ENCODE measurements around the gene ASIC4. TPM values are rescaled to one million over a fixed set of nuclear protein-coding genes. Genes with fewer than 3 reads are reported as not detected.

Gene ASIC4
- total RNA-seq, 1 donor, result not detected

DNA sequence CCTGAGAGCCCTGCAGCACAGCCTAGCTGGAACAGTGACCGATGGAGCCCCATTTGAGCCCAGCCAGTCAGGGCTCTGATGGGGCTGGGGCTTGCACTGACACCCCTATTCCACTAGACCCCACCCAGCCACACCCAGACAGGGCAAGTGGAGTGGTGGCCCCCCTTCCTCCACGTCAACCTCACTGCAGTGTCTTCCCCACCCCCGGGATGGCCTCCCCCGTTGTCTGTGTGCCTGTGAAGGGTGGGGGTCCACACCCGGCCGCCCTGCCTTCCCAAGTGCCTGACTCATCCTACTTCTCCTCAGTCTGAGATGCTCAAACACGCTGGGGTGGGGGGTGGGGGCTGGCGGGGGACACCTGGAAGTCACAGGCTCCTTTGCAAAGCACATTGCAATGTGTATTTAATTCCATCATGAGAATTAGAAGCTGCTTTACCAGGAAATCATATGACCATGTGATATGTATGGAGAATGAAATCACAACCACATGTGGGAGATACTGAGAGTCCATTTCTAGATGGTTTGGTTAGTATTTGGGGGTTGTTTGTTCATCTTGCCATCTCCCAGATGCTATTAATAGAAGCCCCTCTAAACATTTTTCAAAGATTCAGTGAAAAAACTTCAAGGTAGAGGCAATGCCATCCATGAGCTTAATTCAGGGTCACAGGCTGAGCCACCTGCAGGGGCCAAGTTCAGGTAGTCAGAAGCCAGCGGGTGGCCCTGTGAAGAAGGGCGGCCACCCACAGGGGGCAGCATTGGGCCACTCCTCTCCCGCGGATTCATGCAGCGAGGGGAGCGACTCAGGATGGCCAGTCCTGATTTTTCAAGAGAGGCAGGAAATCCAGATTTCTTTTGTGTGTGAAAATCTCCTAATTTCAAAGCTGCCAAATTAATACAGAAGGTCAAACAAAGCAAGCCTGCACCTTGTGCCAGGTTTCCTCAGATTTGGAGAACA, 38.3 kb upstream of the ASIC4 start:
- H3K4me1 ChIP-seq (ENCODE audit: insufficient read depth, low read length), result no peaks in the 10 kb centered on the region
- no peak overlapping the region for H3K4me3 ChIP-seq (ENCODE audit: low read length)
- H3K27me3 ChIP-seq (ENCODE audit: insufficient read depth, low read length), result no peaks in the 10 kb centered on the region
- H3K9me3 ChIP-seq (ENCODE audit: low read depth, low read length), result no peaks in the 10 kb centered on the region

DNA sequence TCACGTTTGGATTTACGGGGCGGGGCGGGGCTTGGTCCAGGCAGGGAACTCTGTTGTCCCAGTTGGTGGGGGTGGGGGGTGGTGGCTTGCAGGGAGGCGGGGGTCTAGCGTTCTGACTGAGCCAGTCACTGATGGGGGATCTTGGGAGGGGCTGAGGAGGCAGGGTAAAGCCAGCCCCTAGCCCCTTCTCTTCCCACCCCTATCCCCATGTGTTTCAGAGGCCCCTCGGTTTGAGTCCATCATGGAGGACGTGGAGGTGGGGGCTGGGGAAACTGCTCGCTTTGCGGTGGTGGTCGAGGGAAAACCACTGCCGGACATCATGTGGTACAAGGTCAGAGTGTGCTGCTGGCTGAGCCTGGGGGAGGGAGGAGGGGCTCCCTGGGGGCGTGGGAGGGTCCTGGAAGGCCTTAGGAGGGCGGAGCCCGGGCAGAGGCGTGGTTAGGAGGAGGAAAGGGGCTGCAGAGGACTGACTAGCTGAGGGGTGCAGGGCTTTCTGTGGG, 37.6 kb upstream of the ASIC4 start:
- H3K9me3 ChIP-seq (ENCODE audit: low read depth, low read length), result no peaks in the 10 kb centered on the region
- no peaks in the 10 kb centered on the region for H3K4me1 ChIP-seq (ENCODE audit: insufficient read depth, low read length)
- no peak overlapping the region for H3K4me3 ChIP-seq (ENCODE audit: low read length)
- H3K27me3 ChIP-seq (ENCODE audit: insufficient read depth, low read length), result no peaks in the 10 kb centered on the region

DNA sequence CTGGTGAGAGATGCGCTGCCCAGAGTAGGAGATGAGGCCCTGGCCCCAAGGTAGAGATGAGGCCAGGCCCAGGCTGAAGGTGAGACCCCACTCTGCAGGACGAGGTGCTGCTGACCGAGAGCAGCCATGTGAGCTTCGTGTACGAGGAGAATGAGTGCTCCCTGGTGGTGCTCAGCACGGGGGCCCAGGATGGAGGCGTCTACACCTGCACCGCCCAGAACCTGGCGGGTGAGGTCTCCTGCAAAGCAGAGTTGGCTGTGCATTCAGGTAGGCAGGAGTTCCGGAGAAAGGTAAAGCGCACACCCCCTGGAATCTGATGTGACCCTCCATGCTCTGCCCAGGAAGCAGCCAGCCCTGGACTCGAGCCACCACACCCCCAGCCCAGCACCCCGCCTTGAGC, 37.1 kb upstream of the ASIC4 start:
- Histone ChIP-seq H3K27me3 (ENCODE audit: insufficient read depth, low read length) (no peaks in the 10 kb centered on the region), H3K9me3 (ENCODE audit: low read depth, low read length) (no peaks in the 10 kb centered on the region), H3K4me1 (ENCODE audit: insufficient read depth, low read length) (no peaks in the 10 kb centered on the region), H3K4me3 (ENCODE audit: low read length) (no peak overlapping the region)

DNA sequence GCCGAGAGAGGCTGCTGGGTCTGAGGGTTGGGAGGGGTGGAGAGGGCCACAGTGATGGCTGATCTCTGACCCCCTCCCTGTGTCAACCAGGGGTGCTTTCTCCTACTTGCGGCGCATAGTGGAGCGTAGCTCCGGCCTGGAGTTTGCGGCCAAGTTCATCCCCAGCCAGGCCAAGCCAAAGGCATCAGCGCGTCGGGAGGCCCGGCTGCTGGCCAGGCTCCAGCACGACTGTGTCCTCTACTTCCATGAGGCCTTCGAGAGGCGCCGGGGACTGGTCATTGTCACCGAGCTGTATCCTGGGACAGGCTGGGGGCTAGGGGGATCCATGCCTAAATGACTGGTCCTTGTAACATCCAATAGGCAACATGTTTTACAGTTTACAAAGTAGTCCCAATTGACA, 36.5 kb upstream of the ASIC4 start:
- H3K4me3 ChIP-seq (ENCODE audit: low read length), result no peak overlapping the region
- H3K4me1 ChIP-seq (ENCODE audit: insufficient read depth, low read length), result no peaks in the 10 kb centered on the region
- peaks cover 1% of the 10 kb centered on the region for H3K27me3 ChIP-seq (ENCODE audit: insufficient read depth, low read length)
- H3K9me3 ChIP-seq (ENCODE audit: low read depth, low read length), result no peaks in the 10 kb centered on the region

DNA sequence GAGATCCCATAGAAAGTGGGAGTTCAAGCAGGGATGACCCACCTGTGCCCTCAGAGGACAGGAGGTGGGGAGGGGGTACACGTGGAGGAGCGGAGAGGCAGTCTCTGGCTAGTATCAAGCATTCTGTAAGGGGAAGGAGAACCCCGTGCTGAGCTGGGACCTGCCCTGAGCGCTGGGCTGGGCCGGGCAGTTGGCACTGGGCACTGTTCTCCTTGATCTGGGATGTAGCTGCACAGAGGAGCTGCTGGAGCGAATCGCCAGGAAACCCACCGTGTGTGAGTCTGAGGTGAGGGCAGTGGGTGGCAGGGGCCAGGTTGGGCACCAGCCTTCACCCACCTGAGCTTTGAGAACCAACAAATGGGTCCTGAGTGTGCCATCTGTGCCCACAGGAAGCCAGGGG, 35.4 kb upstream of the ASIC4 start:
- Histone ChIP-seq H3K4me3 (ENCODE audit: low read length) (no peak overlapping the region), H3K9me3 (ENCODE audit: low read depth, low read length) (no peaks in the 10 kb centered on the region), H3K27me3 (ENCODE audit: insufficient read depth, low read length) (peaks cover 7% of the 10 kb centered on the region), H3K4me1 (ENCODE audit: insufficient read depth, low read length) (peaks cover under 1% of the 10 kb centered on the region)

DNA sequence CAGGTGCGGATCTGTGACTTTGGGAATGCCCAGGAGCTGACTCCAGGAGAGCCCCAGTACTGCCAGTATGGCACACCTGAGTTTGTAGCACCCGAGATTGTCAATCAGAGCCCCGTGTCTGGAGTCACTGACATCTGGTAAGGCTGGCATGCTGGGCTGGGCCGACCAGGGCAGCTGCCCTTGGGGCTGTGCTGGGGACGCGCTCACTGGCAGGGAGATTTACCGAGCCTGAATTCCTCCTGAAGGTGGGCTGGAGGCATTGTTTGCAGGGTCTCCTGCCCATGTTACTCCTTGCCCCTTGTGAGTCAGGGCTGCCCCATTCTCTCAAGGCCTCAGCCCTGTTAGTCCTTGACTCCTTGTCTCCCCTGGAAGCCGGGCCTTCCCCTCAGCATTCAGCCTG, 34.3 kb upstream of the ASIC4 start:
- Histone ChIP-seq H3K4me1 (ENCODE audit: insufficient read depth, low read length) (peaks cover 4% of the 10 kb centered on the region), H3K27me3 (ENCODE audit: insufficient read depth, low read length) (peaks cover 17% of the 10 kb centered on the region), H3K9me3 (ENCODE audit: low read depth, low read length) (no peaks in the 10 kb centered on the region), H3K4me3 (ENCODE audit: low read length) (no peak overlapping the region)

DNA sequence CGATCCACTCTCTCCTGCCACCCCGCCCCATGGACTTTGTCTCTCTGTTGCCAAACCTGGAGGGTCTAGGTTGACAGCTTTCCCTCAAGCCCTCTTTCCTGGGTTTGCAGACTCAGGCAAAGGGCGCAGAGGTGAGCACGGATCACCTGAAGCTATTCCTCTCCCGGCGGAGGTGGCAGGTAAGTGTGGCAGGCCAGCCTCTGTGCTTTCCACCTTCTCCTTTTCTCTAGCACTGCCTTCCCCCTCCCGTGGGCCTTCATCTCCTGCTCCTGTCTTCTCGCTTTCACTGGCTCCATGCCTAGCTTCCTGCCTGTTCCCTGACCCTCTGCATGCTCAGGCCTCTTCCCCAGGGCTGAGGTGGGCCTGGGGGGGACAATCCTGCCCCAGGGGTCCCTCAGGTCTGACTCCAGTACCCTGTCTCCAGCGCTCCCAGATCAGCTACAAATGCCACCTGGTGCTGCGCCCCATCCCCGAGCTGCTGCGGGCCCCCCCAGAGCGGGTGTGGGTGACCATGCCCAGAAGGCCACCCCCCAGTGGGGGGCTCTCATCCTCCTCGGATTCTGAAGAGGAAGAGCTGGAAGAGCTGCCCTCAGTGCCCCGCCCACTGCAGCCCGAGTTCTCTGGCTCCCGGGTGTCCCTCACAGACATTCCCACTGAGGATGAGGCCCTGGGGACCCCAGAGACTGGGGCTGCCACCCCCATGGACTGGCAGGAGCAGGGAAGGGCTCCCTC, 31.4 kb upstream of the ASIC4 start:
- Histone ChIP-seq H3K4me3 (ENCODE audit: low read length) (no peak overlapping the region), H3K27me3 (ENCODE audit: insufficient read depth, low read length) (peaks cover 30% of the 10 kb centered on the region), H3K9me3 (ENCODE audit: low read depth, low read length) (no peaks in the 10 kb centered on the region), H3K4me1 (ENCODE audit: insufficient read depth, low read length) (peaks cover 4% of the 10 kb centered on the region)

DNA sequence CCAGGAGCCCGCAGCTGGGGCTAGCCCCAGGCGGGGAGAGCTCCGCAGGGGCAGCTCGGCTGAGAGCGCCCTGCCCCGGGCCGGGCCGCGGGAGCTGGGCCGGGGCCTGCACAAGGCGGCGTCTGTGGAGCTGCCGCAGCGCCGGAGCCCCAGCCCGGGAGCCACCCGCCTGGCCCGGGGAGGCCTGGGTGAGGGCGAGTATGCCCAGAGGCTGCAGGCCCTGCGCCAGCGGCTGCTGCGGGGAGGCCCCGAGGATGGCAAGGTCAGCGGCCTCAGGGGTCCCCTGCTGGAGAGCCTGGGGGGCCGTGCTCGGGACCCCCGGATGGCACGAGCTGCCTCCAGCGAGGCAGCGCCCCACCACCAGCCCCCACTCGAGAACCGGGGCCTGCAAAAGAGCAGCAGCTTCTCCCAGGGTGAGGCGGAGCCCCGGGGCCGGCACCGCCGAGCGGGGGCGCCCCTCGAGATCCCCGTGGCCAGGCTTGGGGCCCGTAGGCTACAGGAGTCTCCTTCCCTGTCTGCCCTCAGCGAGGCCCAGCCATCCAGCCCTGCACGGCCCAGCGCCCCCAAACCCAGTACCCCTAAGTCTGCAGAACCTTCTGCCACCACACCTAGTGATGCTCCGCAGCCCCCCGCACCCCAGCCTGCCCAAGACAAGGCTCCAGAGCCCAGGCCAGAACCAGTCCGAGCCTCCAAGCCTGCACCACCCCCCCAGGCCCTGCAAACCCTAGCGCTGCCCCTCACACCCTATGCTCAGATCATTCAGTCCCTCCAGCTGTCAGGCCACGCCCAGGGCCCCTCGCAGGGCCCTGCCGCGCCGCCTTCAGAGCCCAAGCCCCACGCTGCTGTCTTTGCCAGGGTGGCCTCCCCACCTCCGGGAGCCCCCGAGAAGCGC, 30.6 kb upstream of the ASIC4 start:
- Histone ChIP-seq H3K9me3 (ENCODE audit: low read depth, low read length) (no peaks in the 10 kb centered on the region), H3K4me3 (ENCODE audit: low read length) (no peak overlapping the region), H3K27me3 (ENCODE audit: insufficient read depth, low read length) (peaks cover 30% of the 10 kb centered on the region), H3K4me1 (ENCODE audit: insufficient read depth, low read length) (peaks cover 4% of the 10 kb centered on the region)

DNA sequence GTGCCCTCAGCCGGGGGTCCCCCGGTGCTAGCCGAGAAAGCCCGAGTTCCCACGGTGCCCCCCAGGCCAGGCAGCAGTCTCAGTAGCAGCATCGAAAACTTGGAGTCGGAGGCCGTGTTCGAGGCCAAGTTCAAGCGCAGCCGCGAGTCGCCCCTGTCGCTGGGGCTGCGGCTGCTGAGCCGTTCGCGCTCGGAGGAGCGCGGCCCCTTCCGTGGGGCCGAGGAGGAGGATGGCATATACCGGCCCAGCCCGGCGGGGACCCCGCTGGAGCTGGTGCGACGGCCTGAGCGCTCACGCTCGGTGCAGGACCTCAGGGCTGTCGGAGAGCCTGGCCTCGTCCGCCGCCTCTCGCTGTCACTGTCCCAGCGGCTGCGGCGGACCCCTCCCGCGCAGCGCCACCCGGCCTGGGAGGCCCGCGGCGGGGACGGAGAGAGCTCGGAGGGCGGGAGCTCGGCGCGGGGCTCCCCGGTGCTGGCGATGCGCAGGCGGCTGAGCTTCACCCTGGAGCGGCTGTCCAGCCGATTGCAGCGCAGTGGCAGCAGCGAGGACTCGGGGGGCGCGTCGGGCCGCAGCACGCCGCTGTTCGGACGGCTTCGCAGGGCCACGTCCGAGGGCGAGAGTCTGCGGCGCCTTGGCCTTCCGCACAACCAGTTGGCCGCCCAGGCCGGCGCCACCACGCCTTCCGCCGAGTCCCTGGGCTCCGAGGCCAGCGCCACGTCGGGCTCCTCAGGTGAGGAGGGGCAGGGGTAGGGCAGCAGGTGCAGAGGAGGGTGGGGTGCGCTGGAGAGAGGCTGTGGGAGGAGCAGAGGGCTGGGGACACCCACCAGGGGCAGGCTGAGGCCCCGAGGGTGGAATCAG, 29.7 kb upstream of the ASIC4 start:
- peaks cover 4% of the 10 kb centered on the region for H3K4me1 ChIP-seq (ENCODE audit: insufficient read depth, low read length)
- no peak overlapping the region for H3K4me3 ChIP-seq (ENCODE audit: low read length)
- H3K27me3 ChIP-seq (ENCODE audit: insufficient read depth, low read length), result peaks cover 30% of the 10 kb centered on the region
- H3K9me3 ChIP-seq (ENCODE audit: low read depth, low read length), result no peaks in the 10 kb centered on the region

DNA sequence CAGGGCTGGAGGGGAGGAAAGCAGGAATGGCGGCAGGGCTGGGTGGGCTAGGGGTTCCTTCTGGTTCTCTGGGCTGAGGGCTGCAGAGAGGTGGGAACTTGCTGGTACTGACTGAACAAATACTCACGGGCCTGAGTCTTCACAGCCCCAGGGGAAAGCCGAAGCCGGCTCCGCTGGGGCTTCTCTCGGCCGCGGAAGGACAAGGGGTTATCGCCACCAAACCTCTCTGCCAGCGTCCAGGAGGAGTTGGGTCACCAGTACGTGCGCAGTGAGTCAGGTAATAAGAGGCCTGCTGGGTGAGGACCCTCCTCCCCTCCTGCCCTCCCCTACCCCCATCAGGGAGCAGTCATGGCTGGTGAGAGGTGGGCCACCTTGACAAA, 29.1 kb upstream of the ASIC4 start:
- H3K9me3 ChIP-seq (ENCODE audit: low read depth, low read length), result no peaks in the 10 kb centered on the region
- peaks cover 30% of the 10 kb centered on the region for H3K27me3 ChIP-seq (ENCODE audit: insufficient read depth, low read length)
- peaks cover 4% of the 10 kb centered on the region for H3K4me1 ChIP-seq (ENCODE audit: insufficient read depth, low read length)
- H3K4me3 ChIP-seq (ENCODE audit: low read length), result no peak overlapping the region

DNA sequence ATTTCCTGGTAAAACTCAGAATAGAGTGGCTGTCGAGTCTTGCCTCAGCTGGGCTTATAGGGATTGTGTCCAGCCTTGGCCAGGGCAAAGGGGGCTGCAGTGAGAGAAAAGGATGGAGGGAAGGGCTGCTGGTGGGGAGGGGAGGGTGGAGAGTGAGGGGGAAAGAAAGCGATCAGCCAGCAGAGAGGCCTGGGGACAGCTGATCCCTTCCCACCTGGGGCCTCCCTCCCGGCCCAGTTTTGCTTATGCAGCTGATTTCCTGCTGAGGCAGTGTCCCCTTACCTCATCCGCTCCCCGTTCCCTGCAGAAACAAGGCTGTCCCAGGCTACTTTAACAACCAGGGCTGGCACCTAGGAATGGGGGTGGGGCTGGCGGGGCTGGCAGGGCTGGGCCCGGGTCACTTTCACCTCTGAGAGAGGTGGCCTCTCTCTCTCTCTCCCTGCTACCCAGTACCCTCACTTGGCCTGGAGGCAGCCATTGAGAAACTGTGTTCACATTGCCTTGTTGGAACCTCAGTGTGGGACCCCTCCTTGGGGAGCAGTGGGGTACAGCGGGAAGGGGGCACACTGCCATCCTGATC, 27.8 kb upstream of the ASIC4 start:
- H3K9me3 ChIP-seq (ENCODE audit: low read depth, low read length), result no peaks in the 10 kb centered on the region
- no peak overlapping the region for H3K4me3 ChIP-seq (ENCODE audit: low read length)
- H3K4me1 ChIP-seq (ENCODE audit: insufficient read depth, low read length), result peaks cover 4% of the 10 kb centered on the region
- H3K27me3 ChIP-seq (ENCODE audit: insufficient read depth, low read length), result peaks cover 30% of the 10 kb centered on the region

DNA sequence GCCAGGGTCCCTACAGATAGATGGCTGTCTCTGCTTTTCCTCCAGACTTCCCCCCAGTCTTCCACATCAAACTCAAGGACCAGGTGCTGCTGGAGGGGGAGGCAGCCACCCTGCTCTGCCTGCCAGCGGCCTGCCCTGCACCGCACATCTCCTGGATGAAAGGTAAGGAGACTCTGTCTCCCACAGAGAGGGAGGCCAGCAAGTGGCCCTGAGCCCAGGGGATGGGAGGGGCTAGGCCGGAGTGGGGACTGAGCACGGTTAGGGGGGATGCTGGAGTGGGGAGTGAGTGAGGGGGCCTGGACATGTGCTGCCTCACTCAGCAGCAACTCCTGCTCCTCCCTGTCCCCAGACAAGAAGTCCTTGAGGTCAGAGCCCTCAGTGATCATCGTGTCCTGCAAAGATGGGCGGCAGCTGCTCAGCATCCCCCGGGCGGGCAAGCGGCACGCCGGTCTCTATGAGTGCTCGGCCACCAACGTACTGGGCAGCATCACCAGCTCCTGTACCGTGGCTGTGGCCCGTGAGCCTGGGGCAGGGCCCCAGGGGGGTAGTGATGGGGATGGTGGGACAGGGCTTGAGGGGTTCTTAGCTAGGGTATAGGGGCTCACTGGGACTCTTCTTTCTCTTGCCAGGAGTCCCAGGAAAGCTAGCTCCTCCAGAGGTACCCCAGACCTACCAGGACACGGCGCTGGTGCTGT, 26.0 kb upstream of the ASIC4 start:
- Histone ChIP-seq H3K9me3 (ENCODE audit: low read depth, low read length) (no peaks in the 10 kb centered on the region), H3K4me1 (ENCODE audit: insufficient read depth, low read length) (peaks cover 4% of the 10 kb centered on the region), H3K4me3 (ENCODE audit: low read length) (no peak overlapping the region), H3K27me3 (ENCODE audit: insufficient read depth, low read length) (peaks cover 27% of the 10 kb centered on the region)

DNA sequence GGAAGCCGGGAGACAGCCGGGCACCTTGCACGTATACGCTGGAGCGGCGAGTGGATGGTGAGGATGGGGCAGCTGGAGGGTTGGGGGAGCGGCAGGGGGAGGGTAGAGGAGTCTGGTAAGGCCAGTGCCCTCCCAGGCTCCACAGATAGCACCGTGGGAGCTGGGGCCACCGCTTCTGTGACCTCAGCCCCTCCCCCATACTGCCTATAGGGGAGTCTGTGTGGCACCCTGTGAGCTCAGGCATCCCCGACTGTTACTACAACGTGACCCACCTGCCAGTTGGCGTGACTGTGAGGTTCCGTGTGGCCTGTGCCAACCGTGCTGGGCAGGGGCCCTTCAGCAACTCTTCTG, 25.5 kb upstream of the ASIC4 start:
- H3K4me1 ChIP-seq (ENCODE audit: insufficient read depth, low read length), result peaks cover 4% of the 10 kb centered on the region
- H3K27me3 ChIP-seq (ENCODE audit: insufficient read depth, low read length), result peaks cover 26% of the 10 kb centered on the region
- H3K9me3 ChIP-seq (ENCODE audit: low read depth, low read length), result no peaks in the 10 kb centered on the region
- no peak overlapping the region for H3K4me3 ChIP-seq (ENCODE audit: low read length)

All from mononuclear cell (primary cell).